Stimulated activated CD4-positive, alpha-beta T cell treated with anti-CD3 and anti-CD28 coated beads, Interleukin-15, amount 100 ng/mL, for 24 hours (primary cell): Measurements from ENCODE around the gene ERV3-1.
"Not testable (repeated sequence)": the region's sequence is repeated elsewhere in the genome, so short reads cannot be mapped to it uniquely, and the experiment has no call there.

ENCODE experiments used
- DNase-seq: peaks from one replicate; pipeline ENCODE4 v3.0.0-alpha.2; 2020

The ERV3-1 gene

GRCh38 chr7:64999165-65000004 lies 7.1 kb downstream of the ERV3-1 start:
- no peak for DNase-seq

GRCh38 chr7:64998865-64999164 lies 7.7 kb downstream of the ERV3-1 start:
- no peak for DNase-seq

GRCh38 chr7:64997927-64998391 lies 8.5 kb downstream of the ERV3-1 start:
- no peak for DNase-seq

GRCh38 chr7:64997164-64997908 lies 9.2 kb downstream of the ERV3-1 start:
- no peak for DNase-seq

- DNase-seq, result no peak
Measured at GRCh38 chr7:64996305-64996704, 10.2 kb downstream of the ERV3-1 start.

GRCh38 chr7:64993901-64994300 lies 12.6 kb downstream of the ERV3-1 start:
- no peak for DNase-seq

GRCh38 chr7:64992971-64993370 lies 13.5 kb downstream of the ERV3-1 start:
- no peak for DNase-seq

GRCh38 chr7:64990936-64991335 lies 15.6 kb downstream of the ERV3-1 start, which contains the start of gene ZNF117:
Gene ZNF117 (minus strand): TSS chr7:64991036.
- no peak for DNase-seq

GRCh38 chr7:64990216-64990615 lies 16.3 kb downstream of the ERV3-1 start:
- no peak for DNase-seq

- DNase-seq, result no peak
Measured at GRCh38 chr7:64978497-64979203, 27.8 kb downstream of the ERV3-1 start.

- no peak for DNase-seq
Measured at GRCh38 chr7:64965594-64965993, 40.9 kb downstream of the ERV3-1 start.

- DNase-seq, result no peak
Measured at GRCh38 chr7:64959072-64959747, 47.3 kb downstream of the ERV3-1 start.

GRCh38 chr7:64951250-64951848 lies 55.1 kb downstream of the ERV3-1 start:
- DNase-seq, result no peak

- DNase-seq, result not testable (repeated sequence)
Measured at GRCh38 chr7:64950673-64951072, 55.8 kb downstream of the ERV3-1 start.

GRCh38 chr7:64948774-64949173 lies 57.7 kb downstream of the ERV3-1 start:
- DNase-seq, result not testable (repeated sequence)

GRCh38 chr7:64947252-64948000 lies 59.1 kb downstream of the ERV3-1 start:
- no peak for DNase-seq

GRCh38 chr7:64946772-64947171 lies 59.7 kb downstream of the ERV3-1 start:
- DNase-seq, result peak; percentile 45

- DNase-seq, result no peak
Measured at GRCh38 chr7:64945503-64946175, 60.8 kb downstream of the ERV3-1 start.

GRCh38 chr7:64944667-64945502 lies 61.6 kb downstream of the ERV3-1 start:
- not testable (repeated sequence) for DNase-seq
